GM21423 (cell line): ENCODE data around the gene AOPEP.
A peak's percentile ranks its signal among the peaks of the same experiment; 100 is the strongest.
"Not testable (repeated sequence)": the region's sequence is repeated elsewhere in the genome, so short reads cannot be mapped to it uniquely, and the experiment has no call there.

ENCODE experiments used
- ATAC-seq: cut with Tn5 transposase; IDR thresholded peaks from one replicate; pipeline ENCODE4 v1.9.1; 2021; ENCODE audit warnings: mild to moderate bottlenecking, moderate library complexity; ENCODE audit not compliant: unreplicated experiment

AOPEP gene

DNA sequence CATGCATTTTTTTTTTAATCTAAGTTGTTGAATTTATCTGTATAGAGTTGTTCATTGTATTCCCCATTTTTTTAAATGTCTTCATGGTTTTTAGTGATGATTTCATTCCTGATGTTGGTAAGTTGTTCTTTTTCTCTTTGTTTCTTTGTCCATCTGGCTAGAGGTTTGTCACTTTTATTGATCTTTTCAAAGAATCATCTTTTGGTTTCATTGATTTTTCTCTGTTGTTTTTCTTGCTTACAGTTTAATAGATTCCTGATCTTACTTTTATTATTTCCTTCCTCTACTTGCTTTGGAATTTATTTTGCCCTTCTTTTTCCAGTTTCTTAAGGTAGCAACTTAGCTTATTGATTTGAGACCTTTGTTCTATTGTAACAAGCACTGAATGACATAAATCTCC, 114.2 kb downstream of the AOPEP start:
- ATAC-seq: no peak

DNA sequence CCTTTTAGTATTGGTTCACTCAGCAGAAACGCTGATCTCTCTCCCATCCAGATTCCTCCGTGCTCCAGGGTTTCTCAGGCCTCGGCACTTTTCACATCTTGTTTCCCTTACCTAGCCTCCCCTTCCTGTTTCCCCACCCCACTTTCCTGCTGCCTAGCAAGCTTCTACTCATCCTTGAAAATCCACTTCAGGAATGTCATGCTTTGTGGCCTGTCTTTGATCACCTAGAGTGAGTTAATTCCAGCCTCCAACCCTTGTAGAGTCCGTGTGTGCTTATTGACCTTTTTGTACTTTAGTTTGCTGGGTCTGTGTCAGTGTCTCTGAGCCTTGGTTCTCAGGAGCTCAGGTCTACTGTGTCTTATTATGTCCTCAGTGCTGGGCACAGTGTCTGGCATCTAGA, 116.6 kb downstream of the AOPEP start:
- ATAC-seq: no peak

- ATAC-seq: no peak
Observed at GRCh38 chr9:94846739-94847138, 120.2 kb downstream of the AOPEP start.

GRCh38 chr9:94847486-94847885, 121.0 kb downstream of the AOPEP start:
- ATAC-seq: no peak

DNA sequence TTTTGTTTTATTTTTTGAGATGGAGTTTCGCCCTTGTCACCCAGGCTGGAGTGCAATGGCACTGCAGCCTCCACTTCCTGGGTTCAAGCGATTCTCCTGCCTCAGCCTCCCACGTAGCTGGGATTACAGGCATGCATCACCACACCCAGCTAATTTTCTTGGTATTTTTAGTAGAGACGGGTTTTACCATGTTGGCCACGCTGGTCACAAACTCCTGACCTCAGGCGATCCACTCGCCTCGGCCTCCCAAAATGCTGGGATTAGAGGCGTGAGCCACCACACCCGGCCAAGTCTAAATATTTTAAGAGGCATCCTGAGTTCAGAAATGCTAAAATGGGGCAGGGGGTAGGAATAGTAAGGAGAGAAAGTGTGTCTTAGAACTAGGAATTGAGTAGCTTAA, 122.3 kb downstream of the AOPEP start:
- not testable (repeated sequence) for ATAC-seq

DNA sequence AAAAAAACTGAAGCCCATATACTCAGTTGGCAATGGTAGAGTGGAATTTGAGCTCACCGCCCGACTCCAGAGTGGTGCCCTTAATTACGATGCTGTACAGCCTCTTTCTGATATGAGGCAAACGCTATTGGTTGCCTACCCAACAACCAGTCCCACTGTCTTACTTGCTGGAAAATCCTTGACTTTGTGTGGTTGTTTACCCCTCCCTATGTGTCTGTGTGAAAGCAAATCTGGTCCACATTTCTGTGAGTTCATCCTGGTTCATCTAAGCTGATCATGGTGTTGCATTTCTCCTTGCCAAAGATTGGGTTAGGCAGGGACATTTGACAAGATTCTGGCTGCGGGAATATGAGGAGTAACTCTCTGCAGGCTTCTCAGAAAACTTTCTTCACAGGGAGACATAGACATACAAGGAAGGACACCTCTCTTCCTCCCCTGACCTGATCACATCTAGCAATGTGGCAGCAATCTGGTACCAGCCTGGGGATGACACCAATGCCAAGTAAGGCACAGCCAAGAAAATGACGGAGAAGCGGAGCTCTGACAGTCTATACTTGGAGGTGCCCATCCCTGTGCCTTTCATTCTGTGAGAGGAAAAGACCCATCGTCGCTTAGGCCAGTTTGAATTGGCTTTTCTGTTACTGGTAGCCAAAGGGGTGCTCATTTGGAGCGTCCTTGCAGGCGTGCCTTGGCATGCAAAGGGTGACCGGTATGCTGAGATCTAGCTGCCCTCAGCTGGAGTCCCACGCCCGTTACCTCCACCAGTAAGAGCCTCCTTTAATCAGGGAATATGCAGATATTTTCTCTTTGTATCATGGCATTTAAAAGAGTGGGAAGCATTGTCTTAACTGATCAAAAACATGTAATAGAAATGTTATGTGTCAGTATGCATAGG, 124.3 kb downstream of the AOPEP start:
- no peak for ATAC-seq

- no peak for ATAC-seq
Observed at GRCh38 chr9:94851467-94851866, 125.0 kb downstream of the AOPEP start.

DNA sequence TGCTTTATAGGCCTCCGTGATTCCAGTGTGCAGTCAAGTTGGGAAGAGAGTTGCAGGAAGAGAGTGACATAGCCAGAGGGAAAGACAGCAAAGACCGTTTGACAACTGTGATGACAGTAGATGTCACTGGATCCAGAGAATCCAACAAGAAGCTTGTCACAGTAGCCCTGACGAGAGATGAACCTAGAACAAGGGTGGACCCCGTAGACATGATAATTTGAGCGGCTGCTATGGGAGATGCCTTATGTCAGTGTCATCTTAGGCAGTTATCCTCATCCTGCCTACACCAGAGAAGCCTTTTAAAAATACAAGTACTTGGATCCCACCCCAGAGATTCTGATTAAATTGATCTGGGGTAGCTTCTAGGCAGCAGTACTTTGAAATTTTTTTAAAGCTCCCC, 125.4 kb downstream of the AOPEP start:
- no peak for ATAC-seq

GRCh38 chr9:94852373-94852772, 125.9 kb downstream of the AOPEP start:
- no peak for ATAC-seq

- no peak for ATAC-seq
Observed at GRCh38 chr9:94853887-94854286, 127.4 kb downstream of the AOPEP start.

DNA sequence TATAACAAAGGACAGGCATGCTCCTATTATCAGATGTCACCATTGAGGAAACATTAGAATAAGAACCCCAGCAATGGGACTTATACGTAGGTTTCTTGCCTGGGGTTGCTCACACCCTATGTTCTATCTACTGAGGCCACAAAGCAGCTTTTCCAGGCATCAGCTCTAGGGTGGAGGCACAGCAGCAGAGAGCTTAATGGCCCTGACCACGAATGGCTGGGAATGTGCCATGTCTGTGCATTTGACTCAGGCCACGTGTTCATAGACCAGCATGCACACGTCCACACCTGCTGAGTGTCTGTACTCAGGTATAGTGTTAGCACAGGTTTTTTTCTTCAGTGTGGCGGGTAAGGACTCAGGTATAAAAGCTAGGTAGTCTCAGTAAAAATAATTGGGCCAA, 129.4 kb downstream of the AOPEP start:
- no peak for ATAC-seq

GRCh38 chr9:94857791-94858190, 131.3 kb downstream of the AOPEP start:
- no peak for ATAC-seq

DNA sequence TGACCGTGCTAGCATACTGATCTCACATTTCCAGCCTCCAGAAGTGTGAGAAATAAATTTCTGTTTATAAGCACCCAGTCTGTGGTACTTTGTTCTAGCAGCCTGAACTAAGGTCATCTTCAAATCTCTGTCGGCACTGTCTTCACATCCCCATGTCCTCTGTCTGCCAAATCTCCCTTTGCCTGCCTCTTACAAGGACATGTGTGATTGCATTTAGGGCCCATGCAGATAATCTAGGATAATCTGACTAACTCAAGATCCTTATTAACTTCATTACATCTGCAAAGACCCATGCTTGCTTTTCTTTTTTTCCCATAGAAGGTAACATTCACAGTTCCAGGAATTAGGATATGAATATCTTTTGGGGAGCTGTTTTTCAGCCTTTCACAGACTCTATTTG, 132.7 kb downstream of the AOPEP start:
- no peak for ATAC-seq

GRCh38 chr9:94859891-94860290, 133.4 kb downstream of the AOPEP start:
- no peak for ATAC-seq

DNA sequence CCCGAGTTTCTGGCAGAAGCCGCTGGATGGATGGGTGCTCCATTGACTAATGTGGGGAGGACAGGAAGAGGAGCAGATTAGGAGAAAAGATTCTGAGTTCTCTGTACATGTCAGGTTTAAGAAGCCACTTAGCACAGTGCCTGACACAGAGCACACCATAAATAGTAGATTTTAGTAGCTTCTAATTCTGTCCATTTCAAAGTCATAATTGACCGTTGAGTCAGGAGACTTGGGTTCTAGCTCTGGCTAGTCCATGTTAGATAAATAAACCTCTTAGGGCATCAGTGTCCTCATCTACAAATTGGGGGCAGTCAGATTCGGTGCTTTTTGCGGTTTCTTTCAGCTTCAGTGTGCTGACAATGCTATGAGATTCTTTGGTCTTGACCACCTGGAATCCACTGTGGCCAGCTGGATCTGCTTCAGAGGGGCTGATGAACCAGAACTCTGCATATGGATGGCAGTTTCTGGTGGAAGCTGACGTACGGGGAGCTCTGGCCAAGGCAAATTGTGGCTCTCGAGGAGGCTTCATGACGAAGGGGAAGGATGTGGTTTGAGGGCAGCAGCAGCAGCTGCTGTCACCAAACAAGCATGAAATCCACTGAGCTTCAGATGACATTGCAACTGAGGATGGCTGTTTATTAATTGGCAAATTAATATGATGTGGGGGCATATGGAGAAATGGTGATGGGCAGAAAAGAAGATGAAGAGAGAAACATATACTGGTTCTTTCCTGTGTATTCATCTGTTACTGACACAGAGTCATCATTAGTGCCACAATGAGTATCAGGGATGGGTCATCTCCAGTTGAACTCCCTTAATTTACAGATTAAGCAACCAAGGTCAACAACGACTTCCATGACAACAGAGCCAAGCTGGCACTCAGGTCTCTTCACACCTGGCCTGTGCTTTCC, 134.4 kb downstream of the AOPEP start:
- peak; percentile 91 for ATAC-seq

DNA sequence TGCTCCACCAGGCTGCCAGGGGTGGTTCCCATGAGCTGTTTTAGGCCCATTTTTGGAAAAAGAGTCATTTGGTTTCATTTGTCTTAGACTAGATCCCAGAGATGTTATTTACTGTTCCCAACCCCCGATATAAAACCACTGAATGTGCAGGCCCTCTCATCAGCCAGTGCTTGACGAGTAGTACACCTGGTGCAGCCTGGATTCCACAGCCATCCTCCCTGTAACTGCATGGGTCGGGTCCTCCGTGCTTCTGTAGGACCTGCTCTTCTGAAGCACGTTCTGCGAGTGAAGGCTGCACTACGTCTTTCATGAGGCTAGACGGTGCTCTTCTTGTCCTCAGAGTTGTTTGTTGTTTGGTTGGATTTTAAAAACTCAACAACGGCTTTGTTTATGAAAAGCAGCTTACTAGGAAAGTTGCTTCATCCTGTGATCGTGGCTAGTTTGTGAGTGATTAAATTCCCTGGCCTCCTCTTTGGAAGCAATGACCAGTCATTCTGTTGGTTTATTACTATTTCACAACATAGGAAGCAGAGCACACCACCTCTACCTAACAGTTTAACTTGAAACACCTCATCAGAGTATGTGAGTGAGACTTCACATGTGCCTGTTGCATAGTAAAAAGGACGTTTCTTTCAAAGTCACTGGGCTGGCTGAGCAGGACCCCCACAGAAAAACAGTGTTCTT, 135.2 kb downstream of the AOPEP start:
- no peak for ATAC-seq

DNA sequence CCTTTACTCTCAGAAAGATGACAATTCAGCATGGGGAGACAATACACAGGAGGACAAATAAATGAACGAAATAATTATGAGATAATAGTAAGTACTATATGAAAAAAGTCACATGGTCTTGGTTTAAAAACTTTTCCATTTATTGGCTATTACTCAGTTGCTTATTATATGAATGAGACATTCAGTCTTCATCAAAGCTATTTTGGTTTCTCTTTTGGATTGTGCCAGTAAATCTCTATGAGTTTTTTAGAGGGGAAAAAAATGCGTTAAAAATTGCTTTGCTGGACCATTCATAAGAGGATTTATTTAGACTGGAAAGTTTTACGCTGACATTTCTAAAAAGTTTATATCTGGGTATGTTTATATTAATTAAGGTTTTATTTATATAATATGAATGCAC, 137.7 kb downstream of the AOPEP start:
- ATAC-seq: no peak

DNA sequence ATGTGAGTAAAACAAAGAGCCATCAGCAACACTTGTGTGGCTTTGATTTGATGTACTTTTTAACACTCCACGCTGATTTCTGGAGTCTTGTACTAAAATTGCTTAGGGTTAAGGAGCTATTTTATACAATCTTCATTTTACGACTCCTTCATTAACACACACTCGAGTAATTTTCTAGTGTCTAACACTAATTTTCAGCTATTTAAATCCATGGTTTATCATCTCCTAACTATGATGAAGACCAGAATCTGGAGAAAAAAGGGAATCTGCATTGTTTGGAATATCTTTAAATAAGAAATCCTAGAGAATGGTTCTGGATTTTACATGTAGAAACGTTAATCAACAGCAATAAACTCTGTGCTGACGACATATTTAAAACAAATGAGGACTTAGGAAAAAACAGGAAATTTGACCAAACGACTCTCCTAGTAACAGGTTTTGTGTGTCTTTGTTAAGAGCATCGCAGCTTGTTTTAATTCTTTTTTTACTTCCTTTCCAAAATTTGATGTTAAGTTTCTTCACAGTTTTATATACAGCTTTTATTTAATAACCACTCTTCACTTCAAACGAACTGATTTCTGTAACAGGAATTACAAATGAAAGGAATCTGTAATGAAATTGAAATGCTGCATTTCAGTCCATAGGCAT, 138.5 kb downstream of the AOPEP start:
- no peak for ATAC-seq

- no peak for ATAC-seq
Observed at GRCh38 chr9:94865582-94866452, 139.3 kb downstream of the AOPEP start.

DNA sequence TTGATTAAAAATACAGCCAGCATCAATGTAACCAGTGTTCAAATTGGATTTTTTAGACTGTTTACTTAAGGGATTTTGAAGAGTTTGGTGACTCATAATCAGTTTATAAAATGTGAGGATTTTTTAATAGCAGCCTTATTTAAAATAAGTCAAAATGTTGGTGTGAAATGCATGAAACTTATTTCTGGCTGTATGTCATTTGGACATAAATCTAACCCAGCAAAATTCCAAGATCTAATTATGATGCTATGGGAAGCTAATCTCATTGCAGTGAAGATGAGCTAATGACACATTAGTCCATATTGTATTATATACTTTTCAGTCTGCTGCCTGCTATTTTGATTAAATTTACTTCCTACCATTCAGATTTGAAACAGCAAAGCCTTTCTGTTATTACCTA, 140.3 kb downstream of the AOPEP start:
- ATAC-seq: no peak
